Cardiac muscle cell (in vitro differentiated cells and primary cell): ENCODE measurements around the gene PHLDB2. TPM values are rescaled to one million over a fixed set of nuclear protein-coding genes. Genes with fewer than 3 reads are reported as not detected.
A peak's percentile ranks its signal among the peaks of the same experiment; 100 is the strongest.

Experiments used
- DNase-seq, 2 donors: peaks; one replicate each; pipeline versions ENCODE4 v3.0.0 to v3.0.0-alpha.2; 2010 to 2017; ENCODE audit warnings: low read depth in 1 of 2, low spot score in 1 of 2
- H3K27ac ChIP-seq: fragments of 200-600 bp; sonication (generic); 2 replicates; pipeline ENCODE4 v1.5.1; 2016
- H3K27me3 ChIP-seq: fragments of 200-600 bp; sonication (generic); 2 replicates; pipeline ENCODE4 v1.6.0; 2016; ENCODE audit warnings: control low read depth
- H3K36me3 ChIP-seq: fragments of 200-600 bp; sonication (generic); 2 replicates; pipeline ENCODE4 v1.5.1; 2016; ENCODE audit warnings: control low read depth
- H3K4me1 ChIP-seq: fragments of 200-600 bp; sonication (generic); 2 replicates; pipeline ENCODE4 v1.8.1; 2017; ENCODE audit warnings: low read depth, mild to moderate bottlenecking, mixed run types
- H3K4me3 ChIP-seq: fragments of 200-600 bp; sonication (generic); 2 replicates; pipeline ENCODE4 v1.5.1; 2016; ENCODE audit warnings: mild to moderate bottlenecking
- H3K9me3 ChIP-seq: fragments of 200-600 bp; sonication (generic); 2 replicates; pipeline ENCODE4 v1.5.1; 2017; ENCODE audit warnings: low read depth, mild to moderate bottlenecking, control low read depth
- polyA plus RNA-seq: library from polyadenylated mRNA; unstranded; fragments of >200 nt; fragmentation: Nextera tagmentation; extraction: Ambion mirVana; gene quantifications from 2 replicates; pipeline ENCODE4 v1.2.1, GENCODE V29; 2016
- total RNA-seq: library from RNA; depleted of rRNA; stranded (reverse); fragments of >200 nt; gene quantifications from 2 replicates; pipeline ENCODE4 v1.2.3, GENCODE V29; 2016
- TF ChIP-seq, protein P1 (sequence below): IDR thresholded peaks from 2 replicates; pipeline ENCODE4 v1.5.1; 2012; ENCODE audit warnings: low read depth, mild to moderate bottlenecking, low read length

The PHLDB2 gene
- total and polyA plus RNA-seq, 2 experiments from 2014 or later: 11.3 to 27.2 TPM

DNA sequence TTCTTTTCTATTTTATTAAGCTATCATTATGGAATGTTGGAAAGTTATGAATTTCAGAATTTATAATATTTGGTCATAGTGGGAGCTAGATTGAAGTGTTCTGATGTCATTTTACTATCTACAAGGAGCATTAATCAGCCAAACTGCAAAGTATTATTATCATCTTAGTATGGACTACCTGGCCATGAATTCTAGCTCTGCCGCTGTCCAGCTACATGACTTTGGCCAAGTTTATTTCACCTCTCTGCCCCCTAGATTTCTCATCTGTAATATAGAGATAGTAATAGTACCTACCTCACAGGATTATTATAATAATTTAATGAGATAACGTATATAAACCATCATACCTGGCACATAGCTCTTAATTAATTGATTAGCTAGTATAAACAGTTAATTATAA, 92.0 kb downstream of the PHLDB2 start:
- H3K4me1 ChIP-seq: peaks cover 4% of the 10 kb centered on the region
- H3K27me3 ChIP-seq: no peaks in the 10 kb centered on the region
- H3K9me3 ChIP-seq: no peaks in the 10 kb centered on the region
- H3K4me3 ChIP-seq: no peak overlapping the region
- H3K27ac ChIP-seq: no peak overlapping the region
- no peaks in the 10 kb centered on the region for H3K36me3 ChIP-seq
- TF ChIP-seq, protein P1, sequence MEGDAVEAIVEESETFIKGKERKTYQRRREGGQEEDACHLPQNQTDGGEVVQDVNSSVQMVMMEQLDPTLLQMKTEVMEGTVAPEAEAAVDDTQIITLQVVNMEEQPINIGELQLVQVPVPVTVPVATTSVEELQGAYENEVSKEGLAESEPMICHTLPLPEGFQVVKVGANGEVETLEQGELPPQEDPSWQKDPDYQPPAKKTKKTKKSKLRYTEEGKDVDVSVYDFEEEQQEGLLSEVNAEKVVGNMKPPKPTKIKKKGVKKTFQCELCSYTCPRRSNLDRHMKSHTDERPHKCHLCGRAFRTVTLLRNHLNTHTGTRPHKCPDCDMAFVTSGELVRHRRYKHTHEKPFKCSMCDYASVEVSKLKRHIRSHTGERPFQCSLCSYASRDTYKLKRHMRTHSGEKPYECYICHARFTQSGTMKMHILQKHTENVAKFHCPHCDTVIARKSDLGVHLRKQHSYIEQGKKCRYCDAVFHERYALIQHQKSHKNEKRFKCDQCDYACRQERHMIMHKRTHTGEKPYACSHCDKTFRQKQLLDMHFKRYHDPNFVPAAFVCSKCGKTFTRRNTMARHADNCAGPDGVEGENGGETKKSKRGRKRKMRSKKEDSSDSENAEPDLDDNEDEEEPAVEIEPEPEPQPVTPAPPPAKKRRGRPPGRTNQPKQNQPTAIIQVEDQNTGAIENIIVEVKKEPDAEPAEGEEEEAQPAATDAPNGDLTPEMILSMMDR: no peak
- no peak for DNase-seq

DNA sequence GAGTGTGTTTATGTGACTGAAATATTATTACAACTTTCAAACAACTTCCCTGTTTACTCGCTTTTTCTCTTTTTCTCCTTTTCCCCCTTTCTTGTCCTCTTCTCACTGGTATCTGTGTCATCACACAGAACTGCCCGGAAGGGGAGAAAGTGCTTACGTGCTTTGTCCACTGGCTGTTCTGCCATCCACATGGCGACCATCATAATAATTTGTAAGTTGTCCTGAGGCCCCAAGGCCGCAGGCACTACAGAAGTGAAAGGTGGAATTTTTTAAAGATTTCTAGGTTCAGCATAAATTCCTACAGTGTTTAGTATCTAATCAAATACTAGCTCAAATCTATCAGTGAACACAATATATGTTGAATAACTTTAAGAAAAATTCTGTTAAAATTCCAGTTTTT, 93.0 kb downstream of the PHLDB2 start:
- Histone ChIP-seq H3K27ac (no peak overlapping the region), H3K4me3 (no peak overlapping the region), H3K27me3 (no peaks in the 10 kb centered on the region), H3K9me3 (no peaks in the 10 kb centered on the region), H3K36me3 (no peaks in the 10 kb centered on the region), H3K4me1 (peaks cover 4% of the 10 kb centered on the region)
- no peak for DNase-seq
- TF ChIP-seq, protein P1: no peak

DNA sequence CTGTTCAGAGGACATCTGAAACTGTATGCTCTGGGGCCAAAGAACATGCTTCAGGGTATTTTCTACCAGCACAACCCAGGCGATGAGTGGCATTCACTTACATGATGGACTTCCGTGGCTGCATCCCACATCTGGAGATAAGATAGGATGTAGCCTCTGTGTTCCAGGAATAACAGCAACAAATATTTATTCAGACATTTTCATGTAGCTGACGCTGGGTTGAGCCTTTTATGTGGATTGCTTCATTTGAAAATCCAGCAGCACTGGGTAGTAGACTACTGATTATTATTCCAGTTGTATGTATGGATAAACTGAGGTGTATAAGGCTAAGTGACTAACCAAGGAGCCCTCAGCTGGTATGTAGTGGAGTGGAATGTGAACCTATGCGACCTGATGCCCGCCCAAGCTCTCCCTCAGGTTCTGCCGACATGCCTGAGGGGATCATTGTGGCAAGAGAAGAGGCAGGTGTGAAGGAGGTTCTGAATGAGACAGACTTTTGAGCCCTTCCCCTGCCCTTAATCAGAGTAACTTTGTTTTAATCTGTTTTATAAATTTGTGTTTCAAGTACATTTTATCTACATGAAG, 93.9 kb downstream of the PHLDB2 start:
- no peak overlapping the region for H3K4me3 ChIP-seq
- no peaks in the 10 kb centered on the region for H3K27me3 ChIP-seq
- TF ChIP-seq, protein P1: no peak
- peaks cover 4% of the 10 kb centered on the region for H3K4me1 ChIP-seq
- H3K27ac ChIP-seq: no peak overlapping the region
- DNase-seq: peak in 1 of 2 donors; percentile 33
- H3K9me3 ChIP-seq: no peaks in the 10 kb centered on the region
- no peaks in the 10 kb centered on the region for H3K36me3 ChIP-seq

DNA sequence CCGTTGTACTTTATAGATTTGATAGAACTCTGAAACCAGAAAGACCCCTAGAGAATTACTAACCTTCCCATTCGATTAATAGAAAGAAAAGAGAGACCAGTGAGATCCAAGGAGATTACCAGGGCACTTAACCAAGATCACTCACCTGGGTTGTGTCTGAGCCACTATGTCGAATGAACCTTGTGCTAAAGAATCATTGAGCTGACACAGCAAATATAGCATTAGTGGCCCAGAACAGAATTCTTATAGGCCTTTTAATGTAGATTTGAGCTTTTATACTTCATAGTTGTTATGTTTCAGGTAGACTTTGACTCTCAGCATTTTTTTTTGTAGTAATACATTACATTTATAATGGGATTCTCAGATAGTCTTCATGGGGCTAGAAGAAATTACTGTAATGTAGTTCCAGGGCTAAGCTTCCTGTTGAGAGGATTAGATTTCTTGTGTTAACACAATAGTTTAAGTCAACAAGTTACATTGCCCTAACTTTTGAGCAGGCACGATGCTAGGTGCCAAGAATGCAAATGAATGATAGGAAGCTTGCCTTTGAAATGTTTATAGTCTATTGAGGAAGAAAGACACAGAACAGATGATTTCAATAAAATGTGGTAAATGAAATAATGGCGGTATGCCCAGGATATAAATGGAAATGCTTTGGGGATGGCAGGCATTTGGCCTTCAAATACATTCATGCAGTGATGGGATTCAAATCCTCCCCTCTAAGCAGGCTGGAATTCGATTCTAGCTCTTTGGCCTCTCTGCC, 95.3 kb downstream of the PHLDB2 start:
- Histone ChIP-seq H3K9me3 (no peaks in the 10 kb centered on the region), H3K4me3 (no peak overlapping the region), H3K27ac (no peak overlapping the region), H3K27me3 (no peaks in the 10 kb centered on the region), H3K36me3 (no peaks in the 10 kb centered on the region), H3K4me1 (peaks cover 4% of the 10 kb centered on the region)
- TF ChIP-seq, protein P1: no peak
- DNase-seq: peak in 1 of 2 donors; percentile 25

DNA sequence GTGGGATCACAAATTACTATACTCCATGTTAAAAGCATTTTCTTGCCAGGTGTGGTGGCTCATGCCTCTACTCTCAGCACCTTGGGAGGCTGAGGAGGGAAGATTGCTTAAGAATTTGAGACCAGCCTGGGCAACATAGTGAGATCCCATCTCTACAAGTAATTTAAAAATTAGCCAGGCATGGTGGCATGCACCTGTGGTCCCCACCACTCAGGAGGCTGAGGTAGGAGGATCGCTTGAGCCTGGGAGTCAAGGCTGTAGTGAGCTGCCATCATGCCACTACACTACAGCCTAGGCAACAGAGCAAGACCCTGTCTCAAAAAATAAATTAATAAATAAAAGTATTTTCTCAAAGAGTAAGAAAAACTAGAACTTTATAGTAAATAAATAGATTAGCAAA, 96.8 kb downstream of the PHLDB2 start:
- Histone ChIP-seq H3K27ac (no peak overlapping the region), H3K4me1 (peaks cover 4% of the 10 kb centered on the region), H3K36me3 (no peaks in the 10 kb centered on the region), H3K27me3 (no peaks in the 10 kb centered on the region), H3K9me3 (no peaks in the 10 kb centered on the region), H3K4me3 (no peak overlapping the region)
- no peak for DNase-seq
- TF ChIP-seq, protein P1: no peak
